GM23338 (cell line): Measurements from ENCODE around the gene CPLANE1. TPM values are rescaled to one million over a fixed set of nuclear protein-coding genes. Genes with fewer than 3 reads are reported as not detected.

Experiments
- ATAC-seq: fragments of 200-7000 bp; cut with Tn5 transposase; 3 replicates; pipeline ENCODE4 v1.9.1; 2020
- DNase-seq: peaks from one replicate; pipeline ENCODE4 v3.0.0-alpha.2; 2015; ENCODE audit warnings: low spot score
- H2AFZ ChIP-seq: fragments of 200-600 bp; sonication (generic); 2 replicates; pipeline ENCODE4 v1.8.0; 2016; ENCODE audit warnings: antibody characterized with exemption, mild to moderate bottlenecking, moderate library complexity
- H3F3A ChIP-seq: fragments of 200-600 bp; sonication (generic); replicated peaks from 2 replicates; pipeline ENCODE4 v1.8.0; 2017; ENCODE audit warnings: antibody characterized with exemption, mixed run types, low read depth
- H3K27ac ChIP-seq: fragments of 200-600 bp; sonication (generic); 2 replicates; pipeline ENCODE4 v1.6.1; 2016; ENCODE audit warnings: low read depth
- H3K27me3 ChIP-seq: fragments of 200-600 bp; sonication (generic); 2 replicates; pipeline ENCODE4 v1.8.0; 2016; ENCODE audit warnings: mild to moderate bottlenecking, mixed run types, moderate library complexity; ENCODE audit not compliant: insufficient read depth
- H3K36me3 ChIP-seq: fragments of 200-600 bp; sonication (generic); 2 replicates; pipeline ENCODE4 v1.8.0; 2016; ENCODE audit warnings: mild to moderate bottlenecking; ENCODE audit not compliant: insufficient read depth
- H3K4me1 ChIP-seq: fragments of 200-600 bp; sonication (generic); 2 replicates; pipeline ENCODE4 v1.8.0; 2016; ENCODE audit warnings: mild to moderate bottlenecking, moderate library complexity; ENCODE audit not compliant: insufficient read depth
- H3K4me2 ChIP-seq: fragments of 200-600 bp; sonication (generic); 2 replicates; pipeline ENCODE4 v1.7.1; 2017; ENCODE audit warnings: mixed run types
- H3K4me3 ChIP-seq: fragments of 200-600 bp; sonication (generic); 2 replicates; pipeline ENCODE4 v1.6.1; 2016; ENCODE audit warnings: mixed run types
- H3K79me2 ChIP-seq: fragments of 200-600 bp; sonication (generic); replicated peaks from 2 replicates; pipeline ENCODE4 v1.8.0; 2017; ENCODE audit warnings: mild to moderate bottlenecking; ENCODE audit not compliant: insufficient read depth
- H3K9me2 ChIP-seq: fragments of 200-600 bp; sonication (generic); 2 replicates; pipeline ENCODE4 v1.8.0; 2017; ENCODE audit not compliant: insufficient read depth
- H4K20me1 ChIP-seq: fragments of 200-600 bp; sonication (generic); replicated peaks from 2 replicates; pipeline ENCODE4 v1.8.0; 2017; ENCODE audit warnings: mild to moderate bottlenecking; ENCODE audit not compliant: insufficient read depth
- H3K27ac Mint-ChIP-seq: 2 replicates; pipeline ENCODE4 v1.8.0; 2020; ENCODE audit warnings: inconsistent platforms, mild to moderate bottlenecking, moderate library complexity, mixed read lengths
- H3K27me3 Mint-ChIP-seq: 3 replicates; pipeline ENCODE4 v1.8.0; 2022; ENCODE audit warnings: low read depth, mild to moderate bottlenecking, moderate library complexity, mixed read lengths, inconsistent platforms; ENCODE audit not compliant: insufficient read depth, poor library complexity
- H3K36me3 Mint-ChIP-seq: 3 replicates; pipeline ENCODE4 v1.8.0; 2021; ENCODE audit warnings: low read depth, mild to moderate bottlenecking, inconsistent platforms, moderate library complexity, mixed read lengths
- H3K4me1 Mint-ChIP-seq: 3 replicates; pipeline ENCODE4 v1.8.0; 2020; ENCODE audit warnings: mild to moderate bottlenecking, inconsistent platforms, mixed read lengths
- H3K4me3 Mint-ChIP-seq: 3 replicates; pipeline ENCODE4 v1.8.0; 2021; ENCODE audit warnings: moderate library complexity, mild to moderate bottlenecking, inconsistent platforms, mixed read lengths
- H3K9me3 Mint-ChIP-seq: 3 replicates; pipeline ENCODE4 v1.8.0; 2020; ENCODE audit warnings: moderate library complexity, mild to moderate bottlenecking, inconsistent platforms, mixed read lengths
- CREB1 ChIP-seq: fragments of 250-450 bp; sonication (Bioruptor Pico); IDR thresholded peaks from 2 replicates; pipeline ENCODE4 v1.5.0; 2020; ENCODE audit warnings: low read depth, mild to moderate bottlenecking, moderate library complexity
- ETS1 ChIP-seq: IDR thresholded peaks from 2 replicates; pipeline ENCODE4 v1.6.1; 2016; ENCODE audit warnings: antibody characterized with exemption
- EZH2 ChIP-seq: fragments of 200-600 bp; sonication (generic); IDR thresholded peaks from one replicate; pipeline ENCODE4 v1.8.0; 2017; ENCODE audit warnings: antibody characterized with exemption, mild to moderate bottlenecking, low read depth; ENCODE audit not compliant: unreplicated experiment
- EZH2phosphoT487 ChIP-seq: fragments of 200-600 bp; sonication (generic); IDR thresholded peaks from one replicate; pipeline ENCODE4 v1.8.1; 2018; ENCODE audit warnings: antibody characterized with exemption; ENCODE audit not compliant: unreplicated experiment
- JUNB ChIP-seq: IDR thresholded peaks from one replicate; pipeline ENCODE4 v1.6.1; 2016; ENCODE audit warnings: antibody characterized with exemption; ENCODE audit not compliant: unreplicated experiment
- NANOG ChIP-seq: IDR thresholded peaks from 2 replicates; pipeline ENCODE4 v1.6.1; 2016; ENCODE audit warnings: antibody characterized with exemption, borderline replicate concordance
- POLR2AphosphoS5 ChIP-seq: IDR thresholded peaks from 2 replicates; pipeline ENCODE4 v1.6.1; 2016; ENCODE audit warnings: antibody characterized with exemption, low read depth
- STAT1 ChIP-seq: IDR thresholded peaks from one replicate; pipeline ENCODE4 v1.6.1; 2016; ENCODE audit warnings: antibody characterized with exemption; ENCODE audit not compliant: unreplicated experiment
- ZNF114 ChIP-seq: fragments of 250-450 bp; sonication (Bioruptor Pico); IDR thresholded peaks from 2 replicates; pipeline ENCODE4 v1.5.0; 2020; ENCODE audit warnings: mild to moderate bottlenecking, moderate library complexity
- ZNF331 ChIP-seq: fragments of 250-450 bp; sonication (Bioruptor Pico); IDR thresholded peaks from 2 replicates; pipeline ENCODE4 v1.5.0; 2020; ENCODE audit warnings: low read depth, mild to moderate bottlenecking, moderate library complexity
- polyA plus RNA-seq: library from polyadenylated mRNA; unstranded; fragments of >200 nt; fragmentation: Nextera tagmentation; extraction: Ambion mirVana; gene quantifications from 2 replicates; pipeline ENCODE4 v1.2.1, GENCODE V29; 2016
- total RNA-seq: library from RNA; depleted of rRNA; stranded (reverse); fragments of >200 nt; shearing (Covaris generic); gene quantifications from 2 replicates; pipeline ENCODE4 v1.2.3, GENCODE V29; 2014
- TF ChIP-seq, protein P1 (sequence below), 2 experiments: fragments of 200-600 bp in 1 of 2; sonication (generic) in 1 of 2; conservative IDR thresholded peaks; 2 replicates each; pipeline versions ENCODE4 v1.5.1 to v1.6.1; 2016 to 2017; ENCODE audit warnings: antibody characterized with exemption in 2 of 2, low read depth in 2 of 2, mild to moderate bottlenecking in 2 of 2, moderate library complexity in 1 of 2
- TF ChIP-seq, protein P2 (sequence below): fragments of 250-450 bp; sonication (Bioruptor Pico); IDR thresholded peaks from 2 replicates; pipeline ENCODE4 v1.5.0; 2020; ENCODE audit warnings: mild to moderate bottlenecking, moderate library complexity
- TF ChIP-seq, protein P3 (sequence below): IDR thresholded peaks from one replicate; pipeline ENCODE4 v1.6.1; 2018; ENCODE audit warnings: antibody characterized with exemption; ENCODE audit not compliant: unreplicated experiment

CPLANE1 gene
- total and polyA plus RNA-seq, 2 experiments from 2014 or later, result 5.1 to 8.3 TPM

- no peak overlapping the region for H3K4me3 ChIP-seq
- no peak overlapping the region for H3K4me2 ChIP-seq
- Mint-ChIP-seq H3K27ac (no peak overlapping the region), H3K9me3 (no peaks in the 10 kb centered on the region), H3K4me1 (no peaks in the 10 kb centered on the region), H3K36me3 (peaks cover 5% of the 10 kb centered on the region; the same call in 1 of the 3 replicates), H3K4me3 (no peak overlapping the region), H3K27me3 (no peaks in the 10 kb centered on the region)
- H3K27ac ChIP-seq, result no peak overlapping the region
- H2AFZ ChIP-seq, result no peak overlapping the region
- no peaks in the 10 kb centered on the region for H3K79me2 ChIP-seq
- H3K36me3 ChIP-seq, result 0 out of 2 replicates have a peak, but pooled peaks cover 10% of the 10 kb centered on the region
- H4K20me1 ChIP-seq, result no peaks in the 10 kb centered on the region
- H3K4me1 ChIP-seq, result no peaks in the 10 kb centered on the region
- H3F3A ChIP-seq, result no peaks in the 10 kb centered on the region
- no peaks in the 10 kb centered on the region for H3K9me2 ChIP-seq
- ATAC-seq (no peak), DNase-seq (no peak)
- H3K27me3 ChIP-seq, result no peaks in the 10 kb centered on the region
- TF ChIP-seq CREB1 (no peak), STAT1 (no peak), NANOG (no peak), EZH2 (no peak), ZNF331 (CRISPR knock-in tag) (no peak), JUNB (no peak), ETS1 (no peak), POLR2AphosphoS5 (no peak), ZNF114 (CRISPR knock-in tag) (no peak), EZH2phosphoT487 (no peak)
- TF ChIP-seq, protein P1, sequence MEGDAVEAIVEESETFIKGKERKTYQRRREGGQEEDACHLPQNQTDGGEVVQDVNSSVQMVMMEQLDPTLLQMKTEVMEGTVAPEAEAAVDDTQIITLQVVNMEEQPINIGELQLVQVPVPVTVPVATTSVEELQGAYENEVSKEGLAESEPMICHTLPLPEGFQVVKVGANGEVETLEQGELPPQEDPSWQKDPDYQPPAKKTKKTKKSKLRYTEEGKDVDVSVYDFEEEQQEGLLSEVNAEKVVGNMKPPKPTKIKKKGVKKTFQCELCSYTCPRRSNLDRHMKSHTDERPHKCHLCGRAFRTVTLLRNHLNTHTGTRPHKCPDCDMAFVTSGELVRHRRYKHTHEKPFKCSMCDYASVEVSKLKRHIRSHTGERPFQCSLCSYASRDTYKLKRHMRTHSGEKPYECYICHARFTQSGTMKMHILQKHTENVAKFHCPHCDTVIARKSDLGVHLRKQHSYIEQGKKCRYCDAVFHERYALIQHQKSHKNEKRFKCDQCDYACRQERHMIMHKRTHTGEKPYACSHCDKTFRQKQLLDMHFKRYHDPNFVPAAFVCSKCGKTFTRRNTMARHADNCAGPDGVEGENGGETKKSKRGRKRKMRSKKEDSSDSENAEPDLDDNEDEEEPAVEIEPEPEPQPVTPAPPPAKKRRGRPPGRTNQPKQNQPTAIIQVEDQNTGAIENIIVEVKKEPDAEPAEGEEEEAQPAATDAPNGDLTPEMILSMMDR (conservative IDR thresholded peaks at IDR 0.05; ENCODE audit: low read depth in 2 of 2), result no peak
- TF ChIP-seq, protein P2, sequence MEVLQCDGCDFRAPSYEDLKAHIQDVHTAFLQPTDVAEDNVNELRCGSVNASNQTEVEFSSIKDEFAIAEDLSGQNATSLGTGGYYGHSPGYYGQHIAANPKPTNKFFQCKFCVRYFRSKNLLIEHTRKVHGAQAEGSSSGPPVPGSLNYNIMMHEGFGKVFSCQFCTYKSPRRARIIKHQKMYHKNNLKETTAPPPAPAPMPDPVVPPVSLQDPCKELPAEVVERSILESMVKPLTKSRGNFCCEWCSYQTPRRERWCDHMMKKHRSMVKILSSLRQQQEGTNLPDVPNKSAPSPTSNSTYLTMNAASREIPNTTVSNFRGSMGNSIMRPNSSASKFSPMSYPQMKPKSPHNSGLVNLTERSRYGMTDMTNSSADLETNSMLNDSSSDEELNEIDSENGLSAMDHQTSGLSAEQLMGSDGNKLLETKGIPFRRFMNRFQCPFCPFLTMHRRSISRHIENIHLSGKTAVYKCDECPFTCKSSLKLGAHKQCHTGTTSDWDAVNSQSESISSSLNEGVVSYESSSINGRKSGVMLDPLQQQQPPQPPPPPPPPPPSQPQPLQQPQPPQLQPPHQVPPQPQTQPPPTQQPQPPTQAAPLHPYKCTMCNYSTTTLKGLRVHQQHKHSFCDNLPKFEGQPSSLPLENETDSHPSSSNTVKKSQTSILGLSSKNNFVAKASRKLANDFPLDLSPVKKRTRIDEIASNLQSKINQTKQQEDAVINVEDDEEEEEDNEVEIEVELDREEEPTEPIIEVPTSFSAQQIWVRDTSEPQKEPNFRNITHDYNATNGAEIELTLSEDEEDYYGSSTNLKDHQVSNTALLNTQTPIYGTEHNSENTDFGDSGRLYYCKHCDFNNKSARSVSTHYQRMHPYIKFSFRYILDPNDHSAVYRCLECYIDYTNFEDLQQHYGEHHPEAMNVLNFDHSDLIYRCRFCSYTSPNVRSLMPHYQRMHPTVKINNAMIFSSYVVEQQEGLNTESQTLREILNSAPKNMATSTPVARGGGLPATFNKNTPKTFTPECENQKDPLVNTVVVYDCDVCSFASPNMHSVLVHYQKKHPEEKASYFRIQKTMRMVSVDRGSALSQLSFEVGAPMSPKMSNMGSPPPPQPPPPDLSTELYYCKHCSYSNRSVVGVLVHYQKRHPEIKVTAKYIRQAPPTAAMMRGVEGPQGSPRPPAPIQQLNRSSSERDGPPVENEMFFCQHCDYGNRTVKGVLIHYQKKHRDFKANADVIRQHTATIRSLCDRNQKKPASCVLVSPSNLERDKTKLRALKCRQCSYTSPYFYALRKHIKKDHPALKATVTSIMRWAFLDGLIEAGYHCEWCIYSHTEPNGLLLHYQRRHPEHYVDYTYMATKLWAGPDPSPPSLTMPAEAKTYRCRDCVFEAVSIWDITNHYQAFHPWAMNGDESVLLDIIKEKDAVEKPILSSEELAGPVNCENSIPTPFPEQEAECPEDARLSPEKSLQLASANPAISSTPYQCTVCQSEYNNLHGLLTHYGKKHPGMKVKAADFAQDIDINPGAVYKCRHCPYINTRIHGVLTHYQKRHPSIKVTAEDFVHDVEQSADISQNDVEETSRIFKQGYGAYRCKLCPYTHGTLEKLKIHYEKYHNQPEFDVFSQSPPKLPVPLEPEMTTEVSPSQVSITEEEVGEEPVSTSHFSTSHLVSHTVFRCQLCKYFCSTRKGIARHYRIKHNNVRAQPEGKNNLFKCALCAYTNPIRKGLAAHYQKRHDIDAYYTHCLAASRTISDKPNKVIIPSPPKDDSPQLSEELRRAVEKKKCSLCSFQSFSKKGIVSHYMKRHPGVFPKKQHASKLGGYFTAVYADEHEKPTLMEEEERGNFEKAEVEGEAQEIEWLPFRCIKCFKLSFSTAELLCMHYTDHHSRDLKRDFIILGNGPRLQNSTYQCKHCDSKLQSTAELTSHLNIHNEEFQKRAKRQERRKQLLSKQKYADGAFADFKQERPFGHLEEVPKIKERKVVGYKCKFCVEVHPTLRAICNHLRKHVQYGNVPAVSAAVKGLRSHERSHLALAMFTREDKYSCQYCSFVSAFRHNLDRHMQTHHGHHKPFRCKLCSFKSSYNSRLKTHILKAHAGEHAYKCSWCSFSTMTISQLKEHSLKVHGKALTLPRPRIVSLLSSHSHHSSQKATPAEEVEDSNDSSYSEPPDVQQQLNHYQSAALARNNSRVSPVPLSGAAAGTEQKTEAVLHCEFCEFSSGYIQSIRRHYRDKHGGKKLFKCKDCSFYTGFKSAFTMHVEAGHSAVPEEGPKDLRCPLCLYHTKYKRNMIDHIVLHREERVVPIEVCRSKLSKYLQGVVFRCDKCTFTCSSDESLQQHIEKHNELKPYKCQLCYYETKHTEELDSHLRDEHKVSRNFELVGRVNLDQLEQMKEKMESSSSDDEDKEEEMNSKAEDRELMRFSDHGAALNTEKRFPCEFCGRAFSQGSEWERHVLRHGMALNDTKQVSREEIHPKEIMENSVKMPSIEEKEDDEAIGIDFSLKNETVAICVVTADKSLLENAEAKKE, result no peak
- TF ChIP-seq, protein P3, sequence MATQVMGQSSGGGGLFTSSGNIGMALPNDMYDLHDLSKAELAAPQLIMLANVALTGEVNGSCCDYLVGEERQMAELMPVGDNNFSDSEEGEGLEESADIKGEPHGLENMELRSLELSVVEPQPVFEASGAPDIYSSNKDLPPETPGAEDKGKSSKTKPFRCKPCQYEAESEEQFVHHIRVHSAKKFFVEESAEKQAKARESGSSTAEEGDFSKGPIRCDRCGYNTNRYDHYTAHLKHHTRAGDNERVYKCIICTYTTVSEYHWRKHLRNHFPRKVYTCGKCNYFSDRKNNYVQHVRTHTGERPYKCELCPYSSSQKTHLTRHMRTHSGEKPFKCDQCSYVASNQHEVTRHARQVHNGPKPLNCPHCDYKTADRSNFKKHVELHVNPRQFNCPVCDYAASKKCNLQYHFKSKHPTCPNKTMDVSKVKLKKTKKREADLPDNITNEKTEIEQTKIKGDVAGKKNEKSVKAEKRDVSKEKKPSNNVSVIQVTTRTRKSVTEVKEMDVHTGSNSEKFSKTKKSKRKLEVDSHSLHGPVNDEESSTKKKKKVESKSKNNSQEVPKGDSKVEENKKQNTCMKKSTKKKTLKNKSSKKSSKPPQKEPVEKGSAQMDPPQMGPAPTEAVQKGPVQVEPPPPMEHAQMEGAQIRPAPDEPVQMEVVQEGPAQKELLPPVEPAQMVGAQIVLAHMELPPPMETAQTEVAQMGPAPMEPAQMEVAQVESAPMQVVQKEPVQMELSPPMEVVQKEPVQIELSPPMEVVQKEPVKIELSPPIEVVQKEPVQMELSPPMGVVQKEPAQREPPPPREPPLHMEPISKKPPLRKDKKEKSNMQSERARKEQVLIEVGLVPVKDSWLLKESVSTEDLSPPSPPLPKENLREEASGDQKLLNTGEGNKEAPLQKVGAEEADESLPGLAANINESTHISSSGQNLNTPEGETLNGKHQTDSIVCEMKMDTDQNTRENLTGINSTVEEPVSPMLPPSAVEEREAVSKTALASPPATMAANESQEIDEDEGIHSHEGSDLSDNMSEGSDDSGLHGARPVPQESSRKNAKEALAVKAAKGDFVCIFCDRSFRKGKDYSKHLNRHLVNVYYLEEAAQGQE, result no peak
Observed at GRCh38 chr5:37064442-37064841, 184.7 kb downstream of the CPLANE1 start.
